GM18511 (cell line): Measurements from ENCODE around the gene SEC22C.
A peak's percentile ranks its signal among the peaks of the same experiment; 100 is the strongest.

Source experiments
- ATAC-seq: cut with Tn5 transposase; IDR thresholded peaks from one replicate; pipeline ENCODE4 v1.9.1; 2021; ENCODE audit warnings: mild to moderate bottlenecking, moderate library complexity; ENCODE audit not compliant: unreplicated experiment

Gene SEC22C

DNA sequence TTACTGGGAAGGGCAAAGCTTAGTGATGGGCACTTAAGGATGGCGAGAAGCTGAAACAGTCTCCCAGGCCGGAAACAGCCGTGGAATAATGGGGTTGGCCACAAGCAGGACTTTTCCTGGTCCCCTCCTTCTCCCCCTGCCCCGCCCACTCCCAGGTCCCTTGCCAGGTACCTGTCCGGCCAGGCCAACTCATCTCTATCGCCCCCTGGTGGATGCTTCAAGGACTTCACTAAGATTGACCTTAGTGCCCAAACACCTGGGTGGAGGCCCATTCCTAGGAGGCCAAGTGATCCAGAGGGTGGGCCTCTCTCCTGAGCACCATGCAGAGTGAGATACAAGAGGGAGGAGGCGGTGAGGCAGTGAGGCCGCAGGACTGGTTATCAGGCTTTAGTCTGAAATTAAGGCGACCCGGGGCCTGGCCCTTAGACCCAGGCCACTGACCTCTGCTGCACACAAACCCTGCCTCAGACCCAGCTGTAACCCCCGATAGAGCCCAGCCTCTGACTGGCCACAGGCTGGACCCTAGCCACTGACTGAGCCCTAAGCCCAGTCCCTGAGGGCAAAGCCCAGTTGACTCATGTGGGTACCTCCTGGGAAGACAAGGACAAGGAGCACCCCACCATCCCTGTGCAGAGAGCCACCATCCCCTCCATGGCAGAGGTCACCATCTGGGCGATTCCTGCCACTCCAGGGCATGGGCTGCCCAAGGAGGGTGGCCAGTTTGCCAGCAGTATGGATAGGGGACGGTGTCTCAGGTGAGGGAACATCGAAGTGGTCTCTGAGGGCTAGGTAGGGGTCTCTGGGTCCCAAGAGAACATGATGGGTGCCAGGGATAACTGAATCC lies 41.7 kb downstream of the SEC22C start:
- peak; percentile 70 for ATAC-seq

DNA sequence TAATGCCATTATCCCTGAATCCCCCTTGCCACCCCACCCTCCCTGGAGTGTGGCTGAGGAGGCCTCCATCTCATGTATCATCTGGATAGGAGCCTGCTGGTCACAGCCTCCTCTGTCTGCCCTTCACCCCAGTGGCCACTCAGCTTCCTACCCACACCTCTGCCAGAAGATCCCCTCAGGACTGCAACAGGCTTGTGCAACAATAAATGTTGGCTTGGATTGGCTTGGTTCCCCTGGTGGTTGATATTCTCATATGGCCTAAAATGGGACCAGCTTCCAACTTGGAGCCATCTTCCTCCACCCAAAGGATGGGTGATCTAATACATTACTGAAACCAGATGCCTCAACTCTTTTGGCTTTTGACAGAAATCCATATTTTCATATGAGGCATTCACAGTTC lies 44.4 kb downstream of the SEC22C start:
- no peak for ATAC-seq

DNA sequence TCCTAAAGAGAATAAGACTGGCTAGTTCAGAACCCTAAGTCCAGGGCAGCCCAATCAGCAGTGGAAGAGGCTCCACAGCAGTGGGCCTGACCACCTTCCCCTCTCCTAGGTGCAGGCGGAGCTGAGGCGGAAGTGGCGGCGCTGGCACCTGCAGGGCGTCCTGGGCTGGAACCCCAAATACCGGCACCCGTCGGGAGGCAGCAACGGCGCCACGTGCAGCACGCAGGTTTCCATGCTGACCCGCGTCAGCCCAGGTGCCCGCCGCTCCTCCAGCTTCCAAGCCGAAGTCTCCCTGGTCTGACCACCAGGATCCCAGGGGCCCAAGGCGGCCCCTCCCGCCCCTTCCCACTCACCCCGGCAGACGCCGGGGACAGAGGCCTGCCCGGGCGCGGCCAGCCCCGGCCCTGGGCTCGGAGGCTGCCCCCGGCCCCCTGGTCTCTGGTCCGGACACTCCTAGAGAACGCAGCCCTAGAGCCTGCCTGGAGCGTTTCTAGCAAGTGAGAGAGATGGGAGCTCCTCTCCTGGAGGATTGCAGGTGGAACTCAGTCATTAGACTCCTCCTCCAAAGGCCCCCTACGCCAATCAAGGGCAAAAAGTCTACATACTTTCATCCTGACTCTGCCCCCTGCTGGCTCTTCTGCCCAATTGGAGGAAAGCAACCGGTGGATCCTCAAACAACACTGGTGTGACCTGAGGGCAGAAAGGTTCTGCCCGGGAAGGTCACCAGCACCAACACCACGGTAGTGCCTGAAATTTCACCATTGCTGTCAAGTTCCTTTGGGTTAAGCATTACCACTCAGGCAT lies 45.6 kb downstream of the SEC22C start:
- ATAC-seq: no peak

DNA sequence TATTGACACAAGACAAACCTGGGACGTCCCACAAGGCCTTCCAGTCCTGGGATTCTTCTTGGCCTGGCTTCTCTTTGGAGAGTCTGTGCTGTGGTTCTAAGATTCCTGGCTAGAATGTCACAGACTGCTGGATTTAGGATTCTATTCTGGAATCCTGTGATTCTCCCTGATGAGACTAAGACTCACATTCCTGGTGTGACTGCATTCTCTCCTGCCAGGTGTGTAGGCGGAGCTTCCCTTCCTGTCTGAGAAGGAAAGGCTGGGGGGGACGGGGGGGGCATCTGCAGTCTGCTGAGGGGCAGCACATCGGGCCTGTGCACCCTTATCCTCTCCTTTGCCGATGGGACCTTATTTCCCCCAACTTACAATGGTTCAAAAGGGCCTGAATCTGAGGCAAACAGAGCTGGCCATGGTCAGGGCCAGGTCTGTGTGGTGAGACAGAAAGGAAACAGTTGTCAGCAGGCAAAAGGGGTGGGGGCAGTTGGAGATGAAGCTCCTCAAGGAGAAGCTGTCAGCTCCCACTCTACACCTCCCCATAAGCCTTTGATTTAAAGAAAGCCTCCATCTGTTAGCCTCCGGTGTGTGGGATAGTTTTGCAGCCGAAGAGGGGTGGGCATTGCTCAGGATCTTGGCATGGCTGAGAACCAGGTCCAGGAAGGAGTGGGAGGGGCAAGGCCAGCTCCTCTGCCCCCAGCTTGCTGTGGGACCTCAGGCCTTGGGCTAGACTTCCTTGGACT lies 48.4 kb downstream of the SEC22C start:
- no peak for ATAC-seq

DNA sequence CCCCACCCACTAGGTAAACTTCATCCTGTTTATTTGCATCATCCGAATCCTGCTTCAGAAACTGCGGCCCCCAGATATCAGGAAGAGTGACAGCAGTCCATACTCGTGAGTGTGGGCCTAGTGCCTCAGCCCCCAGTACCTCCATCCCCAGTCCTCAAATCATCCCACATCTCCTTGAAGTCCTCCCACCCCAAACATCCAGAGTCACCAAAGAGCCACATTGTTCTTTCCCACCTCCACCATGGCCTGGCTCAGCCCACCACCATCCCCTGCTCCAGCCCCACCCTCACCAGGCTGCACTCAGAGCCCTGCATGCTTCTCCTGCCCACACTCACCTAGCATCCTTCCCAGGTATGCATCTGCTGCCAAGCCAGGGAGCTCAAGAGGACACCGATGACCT lies 49.5 kb downstream of the SEC22C start:
- no peak for ATAC-seq

DNA sequence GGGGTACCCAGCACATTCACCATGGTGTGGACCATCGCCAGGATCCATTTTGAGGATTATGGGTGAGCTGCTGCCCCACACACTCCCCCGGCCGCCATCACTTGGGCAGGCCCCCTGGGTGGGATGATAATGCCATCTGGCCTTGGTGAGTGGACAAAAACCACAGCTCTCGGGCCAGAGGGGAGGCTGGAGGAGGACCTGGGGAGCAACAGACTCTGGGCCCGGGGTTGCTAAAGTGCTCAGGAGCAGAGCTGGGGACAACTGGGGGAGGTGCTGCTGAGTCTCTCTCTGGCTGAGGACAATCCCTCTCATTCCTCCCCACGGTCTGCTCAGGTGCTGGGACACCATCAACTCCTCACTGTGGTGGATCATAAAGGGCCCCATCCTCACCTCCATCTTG lies 50.3 kb downstream of the SEC22C start:
- ATAC-seq: no peak

DNA sequence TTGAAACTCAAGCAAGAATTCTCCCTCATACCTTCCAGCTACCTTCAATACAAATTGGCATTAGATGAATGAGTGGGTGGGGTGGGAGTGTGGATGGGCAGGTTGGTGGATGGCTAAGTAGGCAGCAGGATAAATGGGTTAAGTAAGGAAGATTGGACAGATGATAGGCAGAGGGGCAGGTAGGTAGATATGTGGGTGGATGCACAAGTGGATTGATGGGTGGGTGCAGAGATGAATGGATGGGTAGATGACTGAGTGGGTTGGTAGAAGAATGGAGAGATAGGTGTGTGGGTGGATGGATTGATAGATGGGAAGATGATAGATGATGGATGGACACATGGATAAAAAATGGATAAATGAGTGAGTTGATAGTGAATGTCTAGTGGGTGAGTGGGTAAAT lies 51.7 kb downstream of the SEC22C start:
- no peak for ATAC-seq

DNA sequence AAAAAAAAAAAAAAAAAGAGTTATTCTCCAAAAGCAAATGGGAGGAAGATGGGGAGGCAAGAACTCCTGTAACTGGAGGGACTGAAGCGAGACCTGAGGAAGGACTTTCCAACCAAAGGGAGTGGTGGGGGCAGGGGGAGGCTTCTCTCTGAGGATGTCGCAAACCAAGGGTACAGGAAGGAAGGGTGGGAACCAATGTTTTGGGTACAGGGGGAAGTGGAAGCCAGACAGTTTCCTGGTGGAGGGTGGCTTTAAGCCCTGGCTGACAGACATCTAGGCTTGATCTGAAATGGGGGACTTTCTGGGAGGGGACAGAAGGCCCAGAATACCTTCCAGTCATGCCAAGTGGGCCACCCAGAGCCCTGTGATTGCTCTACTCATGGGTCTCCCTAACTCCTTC lies 52.3 kb downstream of the SEC22C start:
- no peak for ATAC-seq

DNA sequence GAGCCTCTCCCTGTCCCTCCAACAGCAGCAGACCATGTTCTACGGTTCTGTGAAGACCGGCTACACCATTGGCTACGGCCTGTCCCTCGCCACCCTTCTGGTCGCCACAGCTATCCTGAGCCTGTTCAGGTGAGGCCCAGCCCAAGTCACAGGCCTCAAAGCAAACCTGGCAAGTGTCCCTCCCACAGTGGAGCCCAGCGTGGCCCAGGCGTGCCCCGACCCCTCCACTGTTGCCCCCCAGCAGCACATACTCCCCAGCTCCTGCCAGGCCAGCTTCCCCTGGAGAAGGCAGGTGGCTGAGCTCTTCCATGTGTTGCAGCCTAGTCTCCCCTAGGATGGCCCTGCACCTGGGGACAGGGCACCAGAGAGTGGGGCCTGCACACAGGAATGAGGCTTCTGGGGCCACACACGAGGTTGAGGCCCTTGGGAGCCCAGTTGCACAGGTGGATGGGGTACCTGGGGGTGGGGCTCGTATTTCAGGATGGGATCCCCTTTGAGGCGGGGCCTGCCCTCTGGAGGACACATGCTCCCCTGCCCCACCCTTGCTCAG lies 54.3 kb downstream of the SEC22C start:
- no peak for ATAC-seq

DNA sequence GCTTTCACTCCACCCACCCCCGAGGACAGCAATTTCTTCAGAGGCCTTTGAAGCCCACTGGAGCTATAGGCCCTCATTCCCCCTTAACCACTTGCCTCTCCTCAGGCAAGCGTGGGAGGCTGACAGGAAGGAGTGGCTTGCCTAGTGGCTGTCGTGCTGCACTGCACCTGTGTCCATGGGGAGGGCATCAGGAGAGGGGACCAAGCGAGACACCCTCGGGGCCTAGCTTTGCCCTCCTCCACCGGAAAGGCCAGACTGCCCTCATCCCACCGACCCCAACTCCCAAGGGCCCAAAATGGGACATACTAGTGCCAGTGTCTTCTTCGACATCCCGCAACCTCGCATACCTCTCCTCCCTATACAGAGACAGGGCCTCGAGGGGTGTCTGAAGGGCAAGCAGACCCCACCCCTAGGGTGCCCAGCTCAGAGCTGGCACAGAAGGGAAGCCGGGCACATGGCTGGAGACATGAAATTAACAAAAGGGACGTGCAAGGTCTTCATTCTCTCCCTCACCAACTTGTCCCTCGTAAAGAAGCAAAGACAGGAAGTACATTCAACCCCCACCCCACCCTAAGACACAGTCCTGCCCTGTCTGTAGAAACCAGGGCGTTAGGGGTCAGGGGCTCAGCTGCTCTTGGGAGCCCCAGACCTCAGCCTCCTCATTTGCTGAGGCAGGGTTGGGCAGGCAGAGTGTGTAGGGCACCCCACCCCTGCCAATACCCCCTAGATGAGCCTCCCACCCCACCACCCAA lies 55.0 kb downstream of the SEC22C start:
- ATAC-seq: no peak

DNA sequence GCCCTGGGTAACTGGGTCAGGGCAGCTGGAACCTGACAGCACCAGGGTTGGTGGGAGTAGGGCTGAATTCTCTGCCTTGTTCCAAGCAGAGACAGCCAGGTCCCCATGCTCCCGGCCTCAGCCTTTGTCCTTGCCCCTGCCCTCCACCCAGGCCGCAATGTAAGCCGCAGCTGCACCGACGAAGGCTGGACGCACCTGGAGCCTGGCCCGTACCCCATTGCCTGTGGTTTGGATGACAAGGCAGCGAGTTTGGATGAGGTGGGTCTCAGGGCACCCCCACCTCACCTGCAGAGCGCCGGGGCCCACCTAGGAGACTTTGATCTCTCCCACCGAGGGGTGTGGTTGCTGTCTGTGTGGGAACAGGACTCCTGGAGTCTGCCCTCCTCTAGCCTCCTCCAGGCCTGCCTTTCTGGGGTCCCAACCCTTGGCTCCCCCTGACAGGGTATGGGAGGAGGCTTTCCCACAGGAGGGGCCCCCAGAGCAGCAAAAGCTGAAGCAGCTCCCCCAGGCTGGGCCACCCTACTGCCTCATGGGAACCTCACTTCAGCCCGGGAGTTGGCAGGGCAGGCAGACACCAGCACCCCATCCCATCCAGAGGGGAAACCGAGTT lies 55.9 kb downstream of the SEC22C start:
- no peak for ATAC-seq

DNA sequence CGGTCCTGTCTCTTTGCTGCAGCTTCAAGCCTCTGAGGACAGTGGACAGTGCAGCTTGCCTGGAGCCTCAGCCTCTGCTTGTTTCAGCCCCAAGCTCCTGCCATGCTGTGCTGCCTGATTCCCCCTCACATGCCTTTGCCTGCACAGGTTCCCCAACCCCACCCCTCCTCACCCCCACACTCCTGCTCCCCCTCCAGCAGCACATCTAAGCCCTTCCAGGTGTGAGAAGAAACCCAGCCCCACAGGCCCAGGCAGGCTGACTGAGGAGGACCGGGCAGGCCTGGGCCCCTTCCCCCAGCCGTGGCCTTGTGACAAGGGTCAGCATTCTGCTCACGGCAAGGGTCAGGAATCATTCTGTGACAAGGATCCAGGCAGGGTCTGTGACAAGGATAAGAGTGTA lies 56.6 kb downstream of the SEC22C start:
- no peak for ATAC-seq

DNA sequence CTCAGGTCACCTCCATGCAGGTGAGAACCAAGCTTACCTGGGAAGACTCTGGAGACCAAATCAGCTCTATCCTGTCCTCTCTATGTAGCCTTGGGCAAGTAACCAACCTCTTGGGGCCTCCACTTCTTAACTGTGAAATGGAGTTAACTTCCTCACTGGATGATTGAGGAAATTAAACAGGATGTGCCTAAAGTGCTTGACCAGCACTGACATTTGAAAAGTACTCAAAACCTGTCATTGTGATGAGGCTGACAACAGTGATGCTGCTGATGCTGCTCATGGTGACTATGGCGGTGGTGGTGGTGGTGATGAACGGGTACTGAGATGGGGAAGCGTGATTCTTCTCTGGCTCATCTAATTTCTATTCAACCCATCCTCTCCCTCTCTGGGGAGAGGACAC lies 57.0 kb downstream of the SEC22C start:
- ATAC-seq: no peak

DNA sequence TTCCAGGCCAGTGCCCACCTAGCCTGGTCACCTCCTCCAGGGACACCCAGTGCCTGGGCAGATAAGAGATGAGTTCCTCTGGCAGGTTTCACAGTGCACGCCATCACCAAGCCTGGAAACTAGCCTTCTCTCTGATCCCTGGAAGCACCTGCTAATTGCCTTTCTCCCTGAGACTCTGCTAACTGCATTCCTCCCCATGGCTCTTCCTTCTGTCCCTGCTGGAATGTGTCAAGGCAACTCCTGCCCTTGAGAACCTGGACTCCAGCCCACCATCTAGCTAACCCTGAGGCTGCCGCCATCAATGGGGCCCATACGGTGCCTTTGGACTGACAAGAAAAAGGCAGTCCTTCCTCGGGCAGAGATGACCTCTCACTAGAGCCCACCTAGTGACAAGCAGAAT lies 60.9 kb downstream of the SEC22C start:
- ATAC-seq: no peak

DNA sequence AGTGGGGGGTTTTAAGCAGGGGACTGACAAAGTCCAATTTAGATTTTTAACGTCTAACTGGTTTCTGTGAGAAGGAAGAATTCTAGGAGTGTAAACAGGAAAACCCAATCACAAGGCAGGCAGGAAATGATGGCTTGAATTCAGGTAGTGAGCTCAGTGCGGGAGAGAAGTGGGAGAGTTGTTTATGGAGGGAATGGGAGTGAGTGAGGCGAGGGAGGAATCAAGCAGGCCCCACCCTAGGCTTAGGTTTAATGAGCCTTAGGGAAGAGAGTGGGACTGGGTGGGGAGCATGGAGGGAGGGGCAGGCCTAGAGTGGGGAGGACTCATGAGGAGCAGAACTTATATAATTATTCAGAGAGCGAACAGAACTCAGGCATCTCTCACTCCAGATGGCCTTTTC lies 61.4 kb downstream of the SEC22C start:
- ATAC-seq: no peak

DNA sequence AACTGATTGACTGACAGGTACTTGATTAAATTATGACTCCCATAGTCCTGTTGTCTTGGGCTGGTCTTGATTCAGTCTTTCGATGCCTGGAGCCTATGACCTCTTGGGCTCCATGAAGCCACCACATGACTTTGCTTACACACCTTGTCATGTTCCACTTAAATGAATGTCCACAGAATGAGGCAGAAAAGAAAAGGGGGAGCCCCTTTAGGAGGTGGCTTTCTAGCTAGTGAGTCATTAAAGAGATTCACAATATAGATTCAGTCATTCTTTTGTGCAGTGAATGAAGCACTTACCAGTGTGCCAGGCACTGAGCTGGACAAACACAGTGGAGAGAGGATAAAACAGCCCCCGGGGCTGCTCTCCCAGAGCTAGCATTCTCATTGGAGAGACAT lies 62.2 kb downstream of the SEC22C start:
- ATAC-seq: no peak

DNA sequence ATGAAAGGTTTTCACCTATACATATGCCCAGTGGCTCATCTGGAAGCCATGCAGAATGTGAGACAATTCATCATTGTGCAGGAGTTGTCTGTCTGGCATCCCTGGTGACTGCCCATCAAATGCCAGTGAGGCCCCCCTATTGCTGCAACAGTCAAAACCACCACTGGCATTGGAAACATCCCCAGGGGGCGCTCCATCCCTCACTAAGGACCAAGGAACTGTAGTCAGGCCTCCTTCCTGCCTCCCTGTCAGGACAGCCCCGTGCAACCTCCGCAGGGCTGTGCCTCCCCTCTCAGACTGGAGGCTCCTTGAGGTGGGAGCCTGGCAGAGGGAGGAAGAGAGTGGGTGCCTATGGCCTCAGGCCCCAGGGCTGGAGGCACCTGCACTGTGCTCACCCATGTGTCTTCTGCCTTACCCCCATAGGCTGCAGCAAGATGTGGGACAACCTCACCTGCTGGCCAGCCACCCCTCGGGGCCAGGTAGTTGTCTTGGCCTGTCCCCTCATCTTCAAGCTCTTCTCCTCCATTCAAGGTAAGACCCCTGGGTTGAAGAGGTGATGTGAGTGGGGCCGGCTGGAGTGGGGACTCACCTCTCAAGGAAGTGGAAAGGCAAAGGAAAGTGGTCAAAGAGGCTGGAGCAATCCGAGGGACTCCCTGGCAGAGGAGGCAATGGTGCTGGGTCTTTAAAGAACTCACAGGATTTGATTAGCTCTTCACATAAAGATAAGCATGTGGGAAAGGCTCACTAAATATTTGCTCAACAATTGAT lies 62.8 kb downstream of the SEC22C start:
- ATAC-seq: no peak

DNA sequence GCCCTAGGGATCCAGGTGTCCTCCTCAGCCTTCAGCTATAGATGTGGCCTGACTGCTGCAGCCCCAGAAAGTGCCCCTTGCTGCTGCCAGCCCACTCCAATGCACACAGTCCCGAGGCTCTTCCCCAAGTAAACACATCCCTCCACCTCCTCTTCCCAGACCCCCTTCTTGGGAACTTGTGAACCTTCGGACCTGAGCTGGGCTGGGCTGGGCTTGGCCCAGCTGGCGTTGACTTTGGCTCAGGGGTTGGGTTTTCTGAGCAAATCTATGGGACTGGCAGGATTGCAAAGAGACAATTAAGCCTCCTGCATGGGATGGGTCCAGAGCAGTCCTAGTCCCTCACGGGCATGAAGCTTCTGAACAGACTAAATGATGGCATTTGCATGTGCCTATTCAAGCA lies 64.7 kb downstream of the SEC22C start:
- no peak for ATAC-seq

DNA sequence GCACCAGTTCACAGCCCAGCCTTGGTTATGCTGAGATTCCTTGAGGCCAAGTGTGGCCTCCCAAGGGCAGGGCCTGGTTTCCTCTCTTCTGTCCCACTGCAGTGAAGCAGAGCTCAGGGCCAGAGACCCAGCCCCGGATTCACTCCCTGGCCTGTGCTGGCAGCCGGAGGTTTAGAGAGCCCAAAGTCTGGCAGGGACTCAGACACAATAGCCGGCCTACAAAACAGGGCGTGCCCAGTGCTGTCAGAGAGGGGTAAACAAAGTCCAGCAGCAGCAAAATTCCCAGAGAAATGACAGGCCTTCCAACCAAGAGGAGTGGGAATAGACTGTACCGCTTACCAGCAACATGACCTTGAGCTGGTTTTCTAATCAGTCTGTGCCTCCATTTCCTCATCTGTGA lies 65.3 kb downstream of the SEC22C start:
- ATAC-seq: no peak
